Stimulated activated naive B cell treated with anti-CD40 and anti-IgM and Interleukin-4, amounts not matched to agents 10 μg/mL and 1 μg/mL and 100 μg/mL, for 72 hours (primary cell): ENCODE results near the gene ELL.
A peak's percentile ranks its signal among the peaks of the same experiment; 100 is the strongest.

Experiments
- ATAC-seq, 2 donors: fragments of 150-1000 bp; cut with Tn5 transposase; replicated peaks; 2 replicates each; pipeline ENCODE4 v1.10.0; 2021; ENCODE audit warnings: moderate library complexity in 1 of 2
- DNase-seq: peaks from one replicate; pipeline ENCODE4 v3.0.0; 2021
- H3K27ac Mint-ChIP-seq: one replicate; pipeline ENCODE4 v1.8.0; 2022; ENCODE audit warnings: mild to moderate bottlenecking, mixed read lengths
- H3K27me3 Mint-ChIP-seq, 2 donors: one replicate each; pipeline ENCODE4 v1.8.0; 2022; ENCODE audit warnings: mixed read lengths in 2 of 2
- H3K36me3 Mint-ChIP-seq, 2 donors: one replicate each; pipeline ENCODE4 v1.8.0; 2022; ENCODE audit warnings: mixed read lengths in 2 of 2, mild to moderate bottlenecking in 1 of 2
- H3K4me1 Mint-ChIP-seq, 2 donors: one replicate each; pipeline ENCODE4 v1.8.0; 2022; ENCODE audit warnings: mixed read lengths in 2 of 2, mild to moderate bottlenecking in 1 of 2
- H3K4me3 Mint-ChIP-seq, 2 donors: one replicate each; pipeline ENCODE4 v1.8.0; 2022; ENCODE audit warnings: mild to moderate bottlenecking in 2 of 2, mixed read lengths in 2 of 2, moderate library complexity in 1 of 2
- H3K9me3 Mint-ChIP-seq, 2 donors: one replicate each; pipeline ENCODE4 v1.8.0; 2022; ENCODE audit warnings: mixed read lengths in 2 of 2, mild to moderate bottlenecking in 1 of 2

ELL gene

GRCh38 chr19:18425515-18426415 is 96.1 kb downstream of the ELL start:
- H3K36me3 Mint-ChIP-seq, result no peaks in the 10 kb centered on the region
- no peaks in the 10 kb centered on the region for H3K27me3 Mint-ChIP-seq
- DNase-seq (no peak), ATAC-seq (no peak)
- H3K27ac Mint-ChIP-seq, result no peak overlapping the region
- H3K4me3 Mint-ChIP-seq, result no peak overlapping the region
- peaks cover 34 to 63% of the 10 kb centered on the region in 2 donors for H3K4me1 Mint-ChIP-seq
- no peaks in the 10 kb centered on the region for H3K9me3 Mint-ChIP-seq

GRCh38 chr19:18424890-18425514 is 96.9 kb downstream of the ELL start:
- Mint-ChIP-seq H3K36me3 (no peaks in the 10 kb centered on the region), H3K4me1 (peaks cover 34 to 63% of the 10 kb centered on the region in 2 donors), H3K9me3 (no peaks in the 10 kb centered on the region), H3K27ac (peak overlapping the region; percentile 32), H3K27me3 (peaks cover 0 to 5% of the 10 kb centered on the region in 2 donors), H3K4me3 (no peak overlapping the region)
- no peak for DNase-seq
- ATAC-seq, result no peak

- ATAC-seq (no peak), DNase-seq (no peak)
- Mint-ChIP-seq H3K4me1 (peaks cover 34 to 60% of the 10 kb centered on the region in 2 donors), H3K27me3 (peaks cover 0 to 6% of the 10 kb centered on the region in 2 donors), H3K9me3 (no peaks in the 10 kb centered on the region), H3K27ac (no peak overlapping the region), H3K4me3 (no peak overlapping the region), H3K36me3 (no peaks in the 10 kb centered on the region)
These were observed 97.6 kb downstream of the ELL start for GRCh38 chr19:18424122-18424889.

DNA sequence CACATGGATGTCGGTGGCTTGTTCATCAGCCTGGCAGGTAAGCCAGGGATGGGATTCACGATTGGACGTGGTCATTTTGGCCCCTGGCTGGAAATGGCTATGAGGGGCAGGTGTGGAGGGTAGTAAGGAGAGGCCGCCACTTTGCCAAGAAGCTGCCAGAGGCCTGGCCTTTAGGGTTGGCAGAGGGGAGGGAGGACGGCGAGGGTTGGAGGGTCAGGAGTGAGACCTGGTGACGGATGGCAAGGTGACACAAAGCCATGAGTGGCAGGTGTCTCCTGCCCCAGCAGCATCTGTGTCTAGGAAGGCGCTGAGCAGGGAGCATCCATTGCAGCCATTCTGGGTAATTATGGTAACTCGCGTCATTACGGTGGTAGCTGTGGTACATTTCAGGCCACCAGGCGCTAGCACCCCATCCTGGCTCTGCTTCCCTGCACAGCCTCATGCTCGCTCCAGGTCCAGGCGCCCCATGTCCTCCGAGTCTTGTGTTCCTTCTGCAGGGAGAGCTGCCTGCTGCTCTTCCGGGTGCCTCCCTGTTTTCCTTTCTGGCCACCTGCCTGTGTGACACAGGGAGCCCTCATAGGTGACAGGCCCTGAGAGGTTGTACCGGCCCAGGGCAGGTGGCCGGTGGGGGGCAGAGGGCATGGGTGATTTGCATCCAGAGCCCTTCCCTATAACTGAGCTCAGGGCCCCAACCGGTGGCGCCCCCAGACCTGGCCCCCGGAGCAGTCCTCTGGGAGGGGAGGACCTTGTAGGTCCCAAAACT is 98.4 kb downstream of the ELL start:
- Mint-ChIP-seq H3K36me3 (no peaks in the 10 kb centered on the region), H3K4me3 (no peak overlapping the region), H3K4me1 (peaks cover 40 to 59% of the 10 kb centered on the region in 2 donors), H3K27ac (no peak overlapping the region), H3K27me3 (peaks cover 6 to 13% of the 10 kb centered on the region in 2 donors), H3K9me3 (no peaks in the 10 kb centered on the region)
- ATAC-seq (no peak), DNase-seq (no peak)

DNA sequence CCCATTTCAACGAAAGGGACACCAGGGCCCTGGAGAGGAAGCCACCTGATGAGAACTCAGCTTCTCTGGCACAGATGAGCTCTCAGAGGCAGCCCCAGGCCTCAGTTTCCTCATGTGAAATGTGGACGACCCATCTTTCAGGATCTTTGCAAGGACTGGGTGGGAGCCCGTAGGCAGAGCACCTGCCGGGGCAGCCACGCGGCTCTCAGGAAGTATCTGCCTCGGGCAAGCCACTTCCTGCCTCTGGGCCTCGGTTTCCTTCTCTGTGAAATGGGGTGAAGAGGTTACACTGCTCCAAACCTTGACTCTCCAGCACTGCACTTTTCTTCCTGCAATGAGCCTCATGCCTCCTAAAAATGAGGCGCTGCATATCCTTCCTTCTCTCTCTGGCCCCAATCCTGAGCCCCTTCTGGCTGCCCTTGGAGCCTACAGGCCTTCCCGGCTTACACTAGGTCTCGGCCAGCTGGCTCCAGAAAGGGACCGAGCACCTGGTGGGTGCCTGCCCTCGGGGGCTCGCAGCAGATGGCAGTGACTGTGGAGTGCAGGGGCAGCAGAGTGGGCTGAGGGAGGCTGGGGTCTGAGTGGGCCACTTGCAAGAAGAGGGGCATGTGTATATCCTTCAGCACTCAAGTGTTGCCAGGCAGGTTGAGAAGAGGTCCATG is 99.2 kb downstream of the ELL start:
- H3K4me3 Mint-ChIP-seq, result no peak overlapping the region
- no peak for ATAC-seq
- peaks cover 13 to 20% of the 10 kb centered on the region in 2 donors for H3K27me3 Mint-ChIP-seq
- no peaks in the 10 kb centered on the region for H3K36me3 Mint-ChIP-seq
- DNase-seq, result no peak
- H3K9me3 Mint-ChIP-seq, result no peaks in the 10 kb centered on the region
- peaks cover 47 to 67% of the 10 kb centered on the region in 2 donors for H3K4me1 Mint-ChIP-seq
- H3K27ac Mint-ChIP-seq, result no peak overlapping the region

DNA sequence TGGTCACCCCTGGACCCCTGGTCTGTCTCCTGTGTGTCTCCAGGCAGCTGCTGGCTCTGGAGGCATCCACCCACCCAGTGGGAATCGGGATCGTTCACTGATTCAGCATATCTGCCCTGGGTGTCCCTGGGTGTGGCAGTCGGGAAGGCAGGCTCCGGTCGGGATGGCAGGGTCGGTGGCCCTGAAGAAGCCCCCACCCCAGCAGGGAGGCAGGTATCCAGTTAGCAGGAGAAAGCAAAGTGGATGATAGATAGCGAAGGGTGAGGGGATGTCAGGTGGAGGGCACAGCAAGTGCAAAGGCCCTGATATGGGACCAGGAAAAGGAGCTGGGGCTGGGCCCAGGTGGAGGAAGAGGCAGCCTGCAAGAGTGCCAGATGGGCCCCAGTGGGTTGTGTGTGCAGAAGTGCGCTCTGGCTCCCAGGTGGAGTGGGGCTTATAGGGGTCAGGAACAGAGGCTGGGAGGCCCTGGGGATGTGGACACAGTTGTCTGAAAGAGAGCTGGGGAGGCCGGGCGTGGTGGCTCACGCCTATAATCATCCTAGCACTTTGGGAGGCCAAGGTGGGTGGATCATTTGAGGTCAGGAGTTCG is 100.4 kb downstream of the ELL start:
- Mint-ChIP-seq H3K36me3 (no peaks in the 10 kb centered on the region), H3K27me3 (peaks cover 22 to 31% of the 10 kb centered on the region in 2 donors), H3K4me1 (peaks cover 56 to 72% of the 10 kb centered on the region in 2 donors), H3K27ac (no peak overlapping the region), H3K4me3 (no peak overlapping the region), H3K9me3 (no peaks in the 10 kb centered on the region)
- ATAC-seq (no peak), DNase-seq (no peak)

- DNase-seq (no peak), ATAC-seq (no peak)
- H3K4me1 Mint-ChIP-seq, result peaks cover 55 to 72% of the 10 kb centered on the region in 2 donors
- H3K27ac Mint-ChIP-seq, result no peak overlapping the region
- H3K9me3 Mint-ChIP-seq, result no peaks in the 10 kb centered on the region
- no peaks in the 10 kb centered on the region for H3K36me3 Mint-ChIP-seq
- peaks cover 27 to 36% of the 10 kb centered on the region in 2 donors for H3K27me3 Mint-ChIP-seq
- H3K4me3 Mint-ChIP-seq, result peak overlapping the region; percentile 17 to 19
These were observed 100.9 kb downstream of the ELL start for GRCh38 chr19:18420930-18421329.

DNA sequence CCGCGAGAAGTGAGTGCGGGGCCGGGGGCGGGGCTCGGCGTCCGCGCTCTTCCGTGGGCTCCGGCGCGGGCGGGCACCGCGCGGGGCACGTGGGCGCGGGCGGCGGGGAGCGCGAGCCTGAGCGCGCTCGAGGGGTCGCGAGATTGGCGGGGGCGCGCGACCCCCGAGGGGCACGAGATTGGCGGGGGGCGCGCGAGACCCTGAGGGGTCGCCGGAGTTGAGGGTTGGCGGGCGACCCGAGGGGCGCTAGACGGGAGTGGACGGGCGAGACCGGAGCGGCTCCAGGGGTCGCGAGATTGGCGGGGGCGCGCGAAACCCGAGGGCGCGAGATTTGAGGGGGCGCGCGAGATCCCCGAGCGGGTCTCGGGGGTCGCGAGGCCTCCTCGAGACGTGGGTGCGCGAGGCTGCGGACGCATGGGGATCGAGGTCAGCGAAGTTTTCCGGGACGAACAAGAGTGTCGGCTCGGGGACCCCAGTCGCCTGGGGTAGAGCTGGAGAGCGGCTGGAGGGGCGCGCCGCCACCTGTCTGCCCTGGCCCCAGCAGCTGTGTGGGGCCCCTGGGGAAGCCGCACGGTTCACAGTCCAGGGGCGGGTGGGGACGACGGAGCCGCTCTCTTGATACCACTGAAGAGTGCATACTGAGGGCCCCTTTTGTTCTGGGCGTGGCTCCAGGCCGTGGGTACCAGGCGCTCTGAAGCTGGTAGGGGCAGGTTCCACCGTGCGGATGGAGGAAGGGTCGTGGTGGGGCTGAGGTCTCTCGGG is 102.0 kb downstream of the ELL start:
- peak overlapping the region; percentile 74 to 86 for H3K4me3 Mint-ChIP-seq
- H3K36me3 Mint-ChIP-seq, result no peaks in the 10 kb centered on the region
- H3K9me3 Mint-ChIP-seq, result no peaks in the 10 kb centered on the region
- DNase-seq, result no peak
- H3K4me1 Mint-ChIP-seq, result peaks cover 53 to 74% of the 10 kb centered on the region in 2 donors
- H3K27me3 Mint-ChIP-seq, result peaks cover 34 to 47% of the 10 kb centered on the region in 2 donors
- H3K27ac Mint-ChIP-seq, result peak overlapping the region; percentile 65
- peak; percentile 37 to 39 for ATAC-seq

DNA sequence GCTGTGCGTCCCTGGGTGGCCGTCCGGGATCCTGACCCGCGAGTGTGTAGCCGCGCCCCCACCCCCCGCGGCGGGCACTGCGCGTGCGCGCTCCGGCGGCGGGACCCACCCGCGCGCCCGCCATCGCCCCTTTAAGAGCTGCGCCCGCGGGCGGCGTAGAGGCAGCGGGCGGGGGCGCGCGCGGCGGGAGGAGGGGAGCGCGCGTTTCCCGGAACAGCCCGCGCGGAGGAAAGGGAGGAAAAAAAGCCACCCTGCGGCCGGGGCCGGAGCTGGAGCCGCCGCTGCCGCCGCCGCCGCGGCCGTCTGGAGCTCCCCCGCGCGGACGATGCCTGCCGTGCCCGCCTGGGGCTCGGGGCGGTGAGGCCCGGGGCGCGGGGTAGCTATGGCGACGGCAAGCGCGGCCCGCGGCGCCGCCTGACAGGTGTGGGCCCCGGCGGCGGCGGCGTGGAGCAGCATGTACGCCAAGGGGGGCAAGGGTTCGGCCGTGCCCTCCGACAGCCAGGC is 102.6 kb downstream of the ELL start, which contains the start of gene SSBP4:
Gene SSBP4 (plus strand): TSS at position 204 of the 504 bp plus-strand sequence. CDS start 251 bp downstream, at position 455.
- peak within 1 kb of the TSS; percentile 79 for H3K27ac Mint-ChIP-seq
- DNase-seq, result peak; percentile 58
- ATAC-seq, result peak; percentile 67 to 74
- peaks cover 53 to 81% of the 10 kb centered on the region in 2 donors for H3K4me1 Mint-ChIP-seq
- no peaks in the 10 kb centered on the region for H3K36me3 Mint-ChIP-seq
- no peaks in the 10 kb centered on the region for H3K9me3 Mint-ChIP-seq
- H3K27me3 Mint-ChIP-seq, result peaks cover 38 to 53% of the 10 kb centered on the region in 2 donors
- H3K4me3 Mint-ChIP-seq, result peak within 1 kb of the TSS; percentile 82 to 86

DNA sequence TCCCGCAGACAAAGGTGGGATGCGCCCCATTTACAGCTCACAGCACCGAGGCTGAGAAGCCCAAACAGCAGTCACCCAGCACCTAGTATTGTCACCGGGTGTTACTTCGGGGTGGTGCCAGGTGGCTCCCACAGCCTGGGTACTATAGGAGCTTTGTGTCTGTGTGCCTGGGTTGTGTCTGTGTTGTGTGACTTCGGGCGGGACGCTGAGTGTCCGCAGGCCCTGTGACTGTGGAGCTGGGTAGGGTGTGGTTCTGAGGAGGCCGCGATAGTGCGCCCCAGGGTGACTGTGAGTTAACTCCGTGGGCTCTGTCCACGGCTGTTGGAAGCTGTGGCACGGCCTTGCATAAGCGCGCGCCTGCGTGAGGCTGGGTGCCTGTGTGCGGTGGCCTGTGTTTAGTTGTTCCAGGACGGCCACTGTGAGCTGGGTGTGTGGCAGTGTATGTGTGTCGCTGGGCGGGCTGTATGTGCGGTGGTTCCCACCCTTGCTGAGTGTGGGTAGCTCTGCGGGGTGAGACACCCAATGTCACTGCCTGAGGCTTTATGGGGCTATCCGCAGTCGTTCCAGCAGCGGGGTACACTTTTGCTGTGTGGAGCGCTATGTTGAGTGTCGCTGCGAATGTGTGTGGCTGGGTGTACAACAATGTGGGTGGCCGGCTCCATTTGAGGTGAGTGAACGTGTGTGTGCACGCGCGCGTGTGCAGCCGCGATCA is 103.2 kb downstream of the ELL start:
- Mint-ChIP-seq H3K4me3 (peak overlapping the region; percentile 82 to 86), H3K27me3 (peaks cover 43 to 59% of the 10 kb centered on the region in 2 donors), H3K27ac (peak overlapping the region; percentile 79), H3K4me1 (peaks cover 55 to 85% of the 10 kb centered on the region in 2 donors), H3K36me3 (no peaks in the 10 kb centered on the region), H3K9me3 (no peaks in the 10 kb centered on the region)
- peak; percentile 20 to 27 for ATAC-seq
- no peak for DNase-seq

DNA sequence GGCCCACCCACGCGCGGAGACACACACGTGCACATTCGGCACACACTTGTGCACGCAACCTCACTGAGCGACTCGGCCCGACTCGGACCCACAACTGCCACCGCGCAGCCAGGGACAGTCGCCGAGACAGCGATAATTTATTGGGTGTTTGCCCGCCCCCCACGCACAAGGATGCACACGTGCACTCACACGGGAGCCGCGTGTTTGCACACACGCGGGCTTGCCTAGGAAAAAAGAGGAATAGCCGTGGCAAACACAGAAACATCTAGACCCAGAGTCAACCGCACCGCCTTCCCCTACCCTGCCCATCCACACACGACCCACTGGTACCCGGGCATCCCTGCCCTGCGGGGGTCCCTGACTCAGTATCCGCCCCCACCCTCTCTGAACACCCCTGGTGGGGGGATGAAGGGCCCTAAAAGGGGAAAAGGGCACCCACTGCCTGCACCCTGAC is 103.8 kb downstream of the ELL start:
- no peaks in the 10 kb centered on the region for H3K36me3 Mint-ChIP-seq
- H3K27me3 Mint-ChIP-seq, result peaks cover 47 to 65% of the 10 kb centered on the region in 2 donors
- H3K27ac Mint-ChIP-seq, result peak overlapping the region; percentile 79
- no peaks in the 10 kb centered on the region for H3K9me3 Mint-ChIP-seq
- H3K4me3 Mint-ChIP-seq, result peak overlapping the region; percentile 82 to 86
- ATAC-seq (no peak), DNase-seq (no peak)
- H3K4me1 Mint-ChIP-seq, result peaks cover 52 to 82% of the 10 kb centered on the region in 2 donors
